GM18907 (cell line): ENCODE results near the gene DNAJC22.
A peak's percentile ranks its signal among the peaks of the same experiment; 100 is the strongest.
"Not testable (repeated sequence)": the region's sequence is repeated elsewhere in the genome, so short reads cannot be mapped to it uniquely, and the experiment has no call there.

ENCODE experiments used
- ATAC-seq: cut with Tn5 transposase; IDR thresholded peaks from one replicate; pipeline ENCODE4 v1.9.1; 2021; ENCODE audit warnings: mild to moderate bottlenecking, moderate library complexity; ENCODE audit not compliant: unreplicated experiment

Gene DNAJC22

DNA sequence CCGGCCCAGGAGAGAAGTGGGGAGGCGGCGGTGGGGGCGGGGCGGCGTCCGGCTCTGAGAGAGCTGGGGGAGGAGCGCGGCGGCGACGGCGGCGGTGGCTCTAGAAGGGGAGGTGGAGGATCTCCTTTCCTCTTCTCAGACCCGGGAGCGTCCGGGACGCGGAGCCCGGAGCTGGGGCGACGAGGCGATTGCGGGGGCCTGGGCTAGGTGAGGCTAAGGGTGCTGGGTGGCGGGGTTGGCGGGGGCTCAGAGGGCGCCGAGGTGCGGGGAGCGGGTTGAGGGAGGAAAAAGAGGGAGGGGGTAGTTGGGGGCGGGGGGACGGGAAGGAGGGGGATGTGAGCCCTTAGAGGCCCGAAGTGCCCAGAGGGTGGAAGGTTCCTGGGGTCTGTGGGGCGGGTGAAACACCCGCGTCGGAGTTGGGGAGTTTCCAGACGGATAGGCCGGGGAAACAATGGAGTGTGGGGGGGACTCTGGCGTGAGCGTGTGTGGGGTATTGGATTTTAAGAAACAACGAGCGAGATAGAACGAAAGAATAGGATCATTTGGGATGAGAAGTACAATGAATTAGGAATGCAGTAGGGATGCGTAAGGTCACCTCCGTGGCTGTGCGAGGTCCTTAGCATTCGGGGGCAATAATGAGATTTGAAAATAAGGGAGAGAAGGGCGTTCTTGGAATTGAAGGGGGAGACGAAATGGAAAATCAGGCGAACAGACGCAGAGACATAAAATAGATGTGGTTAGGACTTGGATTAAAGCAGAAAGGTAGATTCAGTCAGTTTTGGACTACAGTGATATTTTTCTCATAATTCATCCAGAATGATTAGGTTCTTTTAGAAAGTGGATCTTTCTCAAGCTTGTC lies 20.9 kb downstream of the DNAJC22 start, which contains the start of gene SPATS2:
SPATS2 (plus strand) TSS at position 82 of the 859 bp plus-strand sequence. CDS start 93,551 bp downstream, outside the sequence.
- ATAC-seq = no peak

DNA sequence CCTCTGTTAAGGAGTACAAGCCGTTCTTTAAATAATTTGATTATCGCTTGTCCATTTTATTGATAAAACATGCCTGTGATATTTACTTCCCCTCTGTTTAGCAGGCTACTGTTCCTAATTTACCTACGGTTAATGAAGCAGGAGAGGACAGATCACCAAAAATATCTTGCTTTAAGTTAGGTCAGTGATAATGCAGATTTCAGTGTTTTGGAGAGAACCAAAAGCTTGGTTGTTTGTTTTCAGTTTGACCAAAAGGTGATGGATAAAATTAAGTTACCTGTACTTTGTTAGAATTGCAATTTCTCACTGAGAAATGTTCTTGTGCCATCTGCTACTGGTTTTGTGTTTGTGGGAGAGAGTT lies 21.5 kb downstream of the DNAJC22 start:
- no peak for ATAC-seq

DNA sequence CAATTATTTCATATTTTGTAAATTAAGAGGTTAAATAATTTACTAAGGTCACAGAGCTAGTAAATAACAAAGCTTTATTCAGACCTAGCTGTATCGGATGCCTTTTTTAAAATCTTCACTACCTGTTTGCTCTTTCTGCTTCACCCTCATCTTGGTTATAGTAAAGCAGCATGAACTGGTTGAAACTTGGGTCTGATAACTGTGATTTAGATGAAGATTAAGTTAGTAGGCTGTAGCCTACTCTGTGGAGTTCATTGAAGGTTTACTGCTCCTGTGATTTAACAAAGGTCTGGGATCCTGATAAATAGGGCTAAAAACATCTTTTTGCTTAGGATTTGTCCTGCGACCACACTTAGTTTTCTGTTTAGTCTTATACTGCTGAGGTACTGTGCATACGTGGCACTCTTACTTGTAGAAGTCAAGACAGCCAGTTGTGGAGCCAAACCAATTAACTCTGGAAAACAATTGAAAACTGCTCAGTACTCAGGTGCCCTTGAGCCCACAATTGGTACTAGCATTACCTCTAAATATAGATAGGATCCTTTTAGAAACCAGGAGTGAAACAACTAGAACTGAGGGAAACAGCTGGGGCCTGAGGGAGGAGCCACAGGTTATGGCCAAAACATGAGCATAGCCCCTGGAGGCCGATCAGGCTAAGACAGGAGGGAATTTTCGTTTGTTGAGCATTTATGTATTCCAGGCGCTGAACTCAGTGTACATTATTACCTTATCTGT lies 22.9 kb downstream of the DNAJC22 start:
- peak; percentile 36 for ATAC-seq

DNA sequence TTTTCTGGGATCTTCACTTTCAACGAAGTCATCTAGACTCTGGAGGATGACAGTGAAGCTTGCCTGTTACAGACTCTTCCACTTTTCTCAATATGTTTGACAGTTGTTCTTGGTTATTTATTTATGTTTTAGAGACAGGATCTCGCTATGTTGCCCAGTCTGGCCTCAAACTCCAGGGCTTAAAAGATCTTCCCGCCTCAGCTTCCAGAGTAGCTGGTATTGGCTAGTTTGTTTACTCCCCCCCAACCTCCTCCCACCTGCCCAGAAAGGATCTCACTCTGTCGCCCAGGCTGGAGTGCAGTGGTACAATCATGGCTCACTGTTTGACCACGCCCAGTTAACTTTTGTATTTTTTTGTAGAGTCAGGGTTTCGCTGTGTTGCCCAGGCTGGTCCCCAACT lies 23.9 kb downstream of the DNAJC22 start:
- no peak for ATAC-seq

DNA sequence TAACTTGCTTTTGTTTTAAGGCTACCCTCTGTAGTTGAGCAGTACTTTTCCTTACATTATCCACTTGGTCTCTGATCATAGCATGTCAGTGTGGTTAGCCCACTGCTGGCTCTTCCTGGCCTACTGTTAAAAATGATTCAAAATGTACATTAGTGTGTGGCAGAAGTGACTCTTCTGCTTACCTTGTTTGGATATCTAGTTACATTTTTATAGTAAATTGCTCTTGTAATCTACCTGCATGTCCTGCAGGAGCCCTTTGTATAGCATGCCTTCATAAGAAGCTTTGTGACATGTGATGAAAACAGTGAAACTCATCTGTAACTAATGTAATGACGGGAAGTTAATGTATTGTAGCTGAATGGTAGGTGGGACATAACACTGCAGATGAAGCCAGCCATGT lies 28.7 kb downstream of the DNAJC22 start:
- peak; percentile 54 for ATAC-seq

DNA sequence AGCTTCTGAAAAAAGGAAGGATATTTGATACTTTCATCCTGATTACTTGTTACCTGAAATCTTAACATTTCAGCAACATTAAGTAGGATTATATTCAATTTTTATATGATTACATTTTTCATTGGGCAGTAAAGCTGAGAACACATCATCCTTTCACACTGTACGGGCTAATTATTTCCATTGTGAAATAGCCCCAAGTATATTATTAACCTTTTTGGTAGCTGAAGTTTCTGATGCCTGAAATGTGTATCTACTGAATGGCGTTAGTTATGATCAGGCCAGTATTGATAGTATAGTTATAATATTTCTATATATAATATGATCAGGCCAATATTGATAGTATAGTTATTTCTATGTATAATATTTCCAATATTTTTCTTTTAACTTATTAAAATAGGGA lies 30.7 kb downstream of the DNAJC22 start:
- ATAC-seq = no peak

DNA sequence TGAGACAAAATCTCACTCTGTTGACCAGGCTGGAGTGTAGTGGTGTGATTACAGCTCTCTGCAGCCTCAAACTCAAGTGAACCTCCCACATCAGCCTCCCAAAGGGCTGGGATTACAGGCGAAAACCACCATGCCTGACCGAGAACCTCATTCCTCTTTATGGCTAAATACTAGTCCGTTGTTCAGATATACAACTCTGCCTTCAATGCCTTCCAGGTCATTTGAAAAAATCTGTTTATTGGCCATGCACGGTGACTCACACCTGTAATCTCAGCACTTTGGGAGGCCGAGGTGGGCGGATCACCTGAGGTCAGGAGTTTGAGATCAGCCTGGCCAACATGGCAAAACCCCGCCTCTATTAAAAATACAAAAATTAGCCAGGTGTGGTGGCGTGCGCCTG lies 33.5 kb downstream of the DNAJC22 start:
- ATAC-seq = not testable (repeated sequence)

DNA sequence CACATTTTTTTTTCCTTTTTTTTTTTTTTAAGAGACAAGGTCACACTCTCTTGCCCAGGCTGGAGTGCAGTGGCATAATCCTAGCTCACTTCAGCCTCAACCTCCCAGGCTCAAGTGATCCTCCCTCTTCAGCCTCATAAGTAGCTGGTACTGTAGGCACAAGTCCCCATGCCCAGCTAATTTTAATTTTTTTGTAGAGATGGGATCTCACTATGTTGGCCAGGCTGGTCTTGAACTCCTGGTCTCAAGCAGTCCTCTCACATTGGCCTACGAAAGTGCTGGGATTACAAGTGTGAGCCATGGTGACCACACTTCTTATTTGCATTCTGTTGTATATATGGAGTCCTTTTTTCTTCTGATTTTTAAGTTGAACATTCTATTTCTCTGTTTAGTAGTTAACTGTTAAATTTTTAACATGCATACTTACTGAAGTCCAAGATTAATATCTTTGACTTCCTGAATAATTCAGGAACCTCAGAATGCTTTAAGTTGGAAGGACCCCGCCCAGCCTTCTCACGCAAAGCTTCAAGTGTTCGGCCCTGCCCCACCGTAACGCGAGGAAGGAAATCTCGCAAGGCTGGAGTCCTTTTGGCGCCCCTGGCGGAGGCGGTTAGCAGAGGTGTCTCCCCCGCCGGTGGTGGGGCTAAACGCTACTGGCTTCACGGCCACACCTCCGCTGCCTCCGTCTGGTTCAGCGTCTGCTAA lies 42.1 kb downstream of the DNAJC22 start:
- no peak for ATAC-seq

DNA sequence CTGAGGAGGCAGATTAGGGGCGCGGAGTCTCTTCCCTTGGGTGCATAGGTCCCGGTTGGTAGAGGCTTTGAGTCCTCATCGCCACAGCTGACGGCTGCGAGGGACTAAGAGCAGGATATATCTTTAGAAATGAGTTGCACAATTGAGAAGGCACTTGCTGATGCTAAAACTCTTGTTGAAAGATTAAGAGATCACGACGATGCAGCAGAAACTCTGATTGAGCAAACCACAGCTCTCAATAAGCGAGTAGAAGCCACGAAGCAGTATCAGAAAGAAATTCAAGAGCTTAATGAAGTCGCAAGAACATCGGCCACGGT lies 42.7 kb downstream of the DNAJC22 start:
- no peak for ATAC-seq

DNA sequence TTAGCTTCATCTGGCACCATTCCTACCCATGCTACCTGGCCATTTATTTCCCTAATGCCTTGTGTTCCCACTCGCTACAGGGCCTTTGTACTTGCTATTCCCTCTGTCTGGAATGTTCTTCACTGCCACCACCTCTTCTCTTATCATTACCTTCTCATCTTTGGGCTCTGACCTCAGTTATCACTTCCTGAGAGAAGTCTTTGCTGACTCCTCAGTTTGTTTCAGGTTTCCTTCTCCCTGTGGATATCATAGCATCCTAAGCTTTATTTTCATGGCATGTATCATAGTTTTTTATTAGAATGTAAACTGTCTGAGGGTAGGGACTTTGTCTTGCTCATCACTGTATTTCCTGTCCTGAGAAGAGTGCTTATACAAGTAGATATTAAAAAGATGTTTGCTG lies 50.3 kb downstream of the DNAJC22 start:
- no peak for ATAC-seq

DNA sequence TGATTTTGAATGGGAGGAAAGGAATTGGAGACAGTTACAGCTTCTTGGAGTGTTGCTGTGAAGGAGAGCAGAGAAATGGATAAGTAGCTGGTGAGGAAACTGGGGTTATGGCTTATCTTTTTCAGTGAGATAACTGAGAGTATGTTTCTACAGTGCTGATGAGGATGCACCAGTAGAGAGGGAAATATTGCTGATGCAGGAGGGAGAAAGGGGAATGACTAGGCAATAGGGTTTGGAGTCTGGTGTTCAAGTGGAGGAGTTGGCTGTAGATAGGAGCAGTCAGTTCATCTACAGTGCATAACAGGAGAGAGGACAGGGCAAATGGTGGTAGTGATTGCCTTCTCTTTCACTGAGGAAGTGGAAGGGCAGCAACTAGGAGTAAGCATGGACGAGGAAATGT lies 53.6 kb downstream of the DNAJC22 start:
- no peak for ATAC-seq
